Naive thymus-derived CD8-positive, alpha-beta T cell (primary cell): ENCODE measurements around the gene RPL13. TPM values are rescaled to one million over a fixed set of nuclear protein-coding genes. Genes with fewer than 3 reads are reported as not detected.
A peak's percentile ranks its signal among the peaks of the same experiment; 100 is the strongest.
"Not testable (repeated sequence)": the region's sequence is repeated elsewhere in the genome, so short reads cannot be mapped to it uniquely, and the experiment has no call there.

Experiments
- ATAC-seq, 2 donors: fragments of 150-1000 bp; cut with Tn5 transposase in 1 of 2; sonication (Bioruptor Pico), chemical (Tn5 transposase) in 1 of 2; 1 replicate in 1 of 2; 2 replicates in 1 of 2; pipeline ENCODE4 v1.10.0; 2021; ENCODE audit warnings: mild to moderate bottlenecking in 2 of 2, moderate library complexity in 2 of 2
- POLR2A ChIA-PET: fragments of 350-600 bp; sonication (Branson Sonifier 250); formaldehyde crosslinking; loops from one replicate; lab custom pipeline; 2021; ENCODE audit warnings: antibody characterized with exemption; lab: Charles Lee
- DNase-seq, 10 donors: peaks; one replicate each; pipeline versions ENCODE4 v3.0.0 to v3.0.0-alpha.2; 2020 to 2022
- H3K27ac Mint-ChIP-seq, 10 donors: one replicate each; pipeline ENCODE4 v1.8.0; 2020 to 2022; ENCODE audit warnings: mild to moderate bottlenecking in 10 of 10, mixed read lengths in 10 of 10, moderate library complexity in 4 of 10, inconsistent platforms in 1 of 10
- H3K27me3 Mint-ChIP-seq, 5 donors: one replicate each; pipeline ENCODE4 v1.8.0; 2021 to 2022; ENCODE audit warnings: mixed read lengths in 5 of 5
- H3K36me3 Mint-ChIP-seq, 3 donors: one replicate each; pipeline ENCODE4 v1.8.0; 2020 to 2022; ENCODE audit warnings: mixed read lengths in 3 of 3, mild to moderate bottlenecking in 2 of 3, inconsistent platforms in 1 of 3
- H3K4me1 Mint-ChIP-seq, 4 donors: one replicate each; pipeline ENCODE4 v1.8.0; 2021 to 2022; ENCODE audit warnings: mixed read lengths in 4 of 4
- H3K4me3 Mint-ChIP-seq, 10 donors: one replicate each; pipeline ENCODE4 v1.8.0; 2020 to 2022; ENCODE audit warnings: mild to moderate bottlenecking in 10 of 10, mixed read lengths in 10 of 10, moderate library complexity in 6 of 10, inconsistent platforms in 1 of 10
- H3K9me3 Mint-ChIP-seq, 9 donors: one replicate each; pipeline ENCODE4 v1.8.0; 2020 to 2022; ENCODE audit warnings: mixed read lengths in 9 of 9, mild to moderate bottlenecking in 3 of 9, inconsistent platforms in 1 of 9, moderate library complexity in 1 of 9
- polyA plus RNA-seq, 3 donors: library from polyadenylated mRNA; unstranded; fragments of 300-500 nt; fragmentation: Illumina TruSeq; gene quantifications; one replicate each; pipeline ENCODE4 v1.2.3, GENCODE V29; 2021
- total RNA-seq, 8 experiments: library from RNA in 2 of 8; stranded (reverse) in 2 of 8; gene quantifications; one replicate each; pipeline ENCODE4 v1.2.3 and lab custom pipeline; 2021 to 2026

Gene RPL13
- total and polyA plus RNA-seq, 5 experiments from 2014 or later: 5,034 to 7,902 (median 5,103) TPM

DNA sequence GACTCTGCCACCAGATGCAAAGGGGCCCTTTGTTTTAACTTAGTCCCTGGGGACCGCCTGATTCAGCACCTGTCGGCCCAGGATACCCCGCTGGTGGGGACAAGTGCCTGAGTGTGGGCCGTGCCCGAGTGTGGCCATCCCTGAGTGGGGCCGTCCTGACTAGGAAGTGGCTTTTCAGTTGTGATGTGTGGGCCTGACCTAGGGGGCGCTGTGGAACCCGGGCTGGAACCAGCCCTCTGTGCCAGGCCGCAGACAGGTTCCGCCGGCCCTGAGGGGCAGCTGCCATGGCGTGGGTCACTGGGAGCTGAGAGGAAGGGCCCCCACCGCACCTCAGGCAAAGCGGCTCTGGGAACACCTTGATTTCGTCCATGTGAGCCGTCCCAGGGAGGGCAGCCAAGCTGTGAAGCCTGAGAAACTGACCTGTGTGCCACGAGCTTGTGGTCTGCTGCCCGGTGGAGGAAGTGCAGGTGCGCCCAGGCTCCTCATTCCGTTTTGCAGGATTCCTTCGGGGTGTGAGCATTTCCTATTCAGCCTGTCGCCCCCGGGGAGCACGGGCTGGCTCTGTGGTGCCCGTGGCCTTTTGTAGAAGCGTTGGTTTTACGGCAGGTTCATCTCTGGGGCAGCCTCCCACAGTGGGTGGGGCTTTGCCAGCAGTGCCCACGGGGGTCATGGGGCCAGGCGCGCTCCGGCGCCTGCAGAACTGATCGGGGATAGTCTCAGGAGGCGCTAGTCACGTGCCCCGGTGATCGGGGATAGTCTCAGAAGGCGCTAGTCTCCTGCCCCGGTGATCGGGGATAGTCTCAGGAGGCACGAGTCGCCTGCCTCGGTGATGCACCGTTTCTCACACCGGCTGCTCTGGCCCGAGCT, 5.3 kb downstream of the RPL13 start:
- Mint-ChIP-seq H3K4me3 (peak overlapping the region; percentile 61 to 84 (median 70)), H3K4me1 (peaks cover 26 to 52% (median 51%) of the 10 kb centered on the region in 4 donors), H3K27ac (peak overlapping the region in 7 of 10 donors; percentile 18 to 72 (median 55)), H3K9me3 (no peaks in the 10 kb centered on the region), H3K36me3 (peaks cover 0 to 39% (median 15%) of the 10 kb centered on the region in 3 donors), H3K27me3 (peaks cover 0 to 2% (median 0%) of the 10 kb centered on the region in 5 donors)
- ATAC-seq (peak; percentile 65 to 68), DNase-seq (peak in 6 of 10 donors; percentile 18 to 43 (median 37))
- POLR2A ChIA-PET: interaction anchor here (0.5 to 2.7 kb wide), 7 partner anchors 10 to 251 kb away, joined by 3 to 9 read pairs (median 4); partner anchors contain the start of genes CPNE7 and SPG7

DNA sequence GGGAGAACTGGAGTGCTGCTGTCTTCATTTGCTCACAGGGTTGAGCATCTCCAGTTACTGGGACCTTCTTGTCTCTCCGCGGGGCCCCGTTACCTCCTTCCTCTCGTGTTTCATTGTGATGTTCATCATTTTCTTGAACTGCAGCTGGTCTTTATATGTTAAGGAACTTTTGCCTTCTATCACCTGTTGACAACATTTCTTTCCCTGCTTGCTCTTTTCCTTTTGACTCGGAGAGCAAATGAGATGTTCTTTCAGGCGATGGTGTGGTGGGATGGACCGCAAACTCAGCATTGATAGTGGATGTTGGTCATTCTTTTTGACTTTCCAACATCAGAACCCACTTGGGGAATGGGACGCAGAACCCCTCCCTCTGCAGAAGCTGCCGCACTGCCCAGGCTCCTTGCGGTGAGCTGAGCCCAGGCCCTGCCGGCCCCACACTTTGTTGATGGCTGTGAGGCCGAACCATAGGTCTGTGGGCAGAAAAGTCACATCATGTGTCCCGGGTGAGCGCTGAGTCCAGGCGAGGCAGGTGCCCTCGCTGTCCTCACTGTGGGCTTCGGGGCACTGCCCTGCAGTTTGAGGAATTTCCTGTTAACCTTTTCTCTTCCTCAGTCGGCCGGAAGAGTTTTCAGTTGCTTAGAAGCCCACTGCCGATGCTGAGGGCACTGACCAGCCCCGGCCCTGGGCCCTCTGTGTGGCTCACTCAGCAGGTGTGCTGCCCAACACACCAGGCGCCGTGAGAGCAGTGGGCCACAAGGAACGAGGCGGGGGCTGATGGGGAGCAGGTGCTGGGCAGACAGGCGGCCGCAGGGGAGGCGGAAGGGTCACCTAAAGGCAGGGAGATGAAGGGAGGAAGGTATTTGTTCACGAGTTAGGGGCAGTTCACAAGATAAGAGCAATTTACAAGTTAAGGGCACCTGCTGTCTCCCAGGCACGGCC, 7.4 kb downstream of the RPL13 start:
- Mint-ChIP-seq H3K27me3 (peaks cover 0 to 15% (median 2%) of the 10 kb centered on the region in 5 donors), H3K36me3 (peaks cover 0 to 20% (median 3%) of the 10 kb centered on the region in 3 donors), H3K4me1 (peaks cover 22 to 48% (median 45%) of the 10 kb centered on the region in 4 donors), H3K9me3 (no peaks in the 10 kb centered on the region), H3K4me3 (peak overlapping the region in 1 of 10 donors; percentile 22), H3K27ac (no peak overlapping the region)
- DNase-seq: no peak
- ATAC-seq: no peak
- POLR2A ChIA-PET: no interaction called here

DNA sequence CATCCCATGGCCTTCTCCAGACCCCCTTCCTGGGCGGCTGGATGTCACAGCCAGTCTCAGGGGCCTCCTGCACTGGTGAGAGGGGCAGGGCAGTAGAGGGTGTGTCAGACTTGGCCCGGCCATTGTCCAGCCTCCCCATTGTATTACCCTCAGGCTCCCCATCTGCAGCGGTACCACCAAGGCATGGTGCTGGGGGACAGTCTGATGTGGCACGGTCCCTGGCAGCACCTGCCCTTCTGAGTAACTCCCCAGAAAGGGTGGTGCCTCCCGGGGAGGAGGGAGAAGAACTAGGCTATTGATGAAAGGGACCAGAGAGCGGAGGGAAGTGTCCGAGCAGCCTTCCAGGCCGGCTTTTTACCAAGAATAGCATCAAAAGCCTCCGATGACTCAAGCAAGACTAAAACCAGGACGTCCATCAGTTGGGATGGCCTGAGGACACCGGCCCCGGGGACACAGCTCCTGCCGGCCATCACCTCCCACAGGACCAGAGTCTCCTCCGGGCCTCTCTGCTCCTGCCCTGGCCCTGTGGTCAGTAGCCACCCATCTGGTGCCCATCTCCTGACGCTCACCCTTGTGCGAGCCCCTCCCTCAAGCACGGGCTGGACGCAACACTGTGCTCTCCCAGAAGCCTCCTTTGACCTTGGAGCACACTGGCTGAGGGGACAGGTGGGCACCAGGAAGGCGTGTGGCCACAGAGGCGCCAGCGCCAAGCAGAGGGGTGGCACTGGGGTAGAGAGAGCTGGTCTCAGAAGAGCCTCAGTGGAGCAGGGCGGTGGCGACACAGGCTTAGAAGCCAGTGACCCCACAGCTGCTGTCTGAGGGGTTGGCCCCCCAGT, 9.2 kb downstream of the RPL13 start:
- DNase-seq: no peak
- H3K27ac Mint-ChIP-seq: no peak overlapping the region

DNA sequence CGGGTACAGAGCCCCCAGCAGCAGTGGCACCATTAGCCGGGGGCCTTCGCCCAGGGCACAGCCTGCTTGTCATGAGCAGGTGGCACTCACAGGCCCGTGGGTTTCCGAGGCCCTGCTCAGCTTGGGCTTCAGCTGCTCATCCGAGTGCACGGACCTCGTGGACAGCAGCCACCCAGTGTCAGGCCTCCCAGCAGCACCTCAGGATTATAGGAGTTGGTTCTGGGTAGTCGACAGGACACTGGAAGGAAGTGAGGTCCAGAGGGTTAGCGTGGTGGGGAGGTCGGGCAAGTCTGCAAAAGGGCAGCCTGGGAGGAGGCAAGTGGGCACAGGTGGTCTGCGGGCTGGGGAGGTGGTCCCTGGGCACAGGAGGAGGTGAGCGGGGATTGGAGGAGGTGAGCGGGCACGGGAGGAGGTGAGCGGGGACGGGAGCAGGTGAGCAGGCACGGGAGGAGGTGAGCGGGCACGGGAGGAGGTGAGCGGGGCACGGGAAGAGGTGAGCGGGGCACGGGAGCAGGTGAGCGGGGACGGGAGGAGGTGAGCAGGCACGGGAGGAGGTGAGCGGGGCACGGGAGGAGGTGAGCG, 10.0 kb downstream of the RPL13 start:
- POLR2A ChIA-PET: interaction anchor here (0.9 kb wide), 1 partner anchor 9 kb away, joined by 3 read pairs; no protein-coding TSS in a partner anchor
- H3K27me3 Mint-ChIP-seq: peaks cover 0 to 27% (median 9%) of the 10 kb centered on the region in 5 donors
- no peaks in the 10 kb centered on the region for H3K36me3 Mint-ChIP-seq
- no peaks in the 10 kb centered on the region for H3K9me3 Mint-ChIP-seq
- peaks cover 16 to 29% (median 27%) of the 10 kb centered on the region in 4 donors for H3K4me1 Mint-ChIP-seq
- H3K4me3 Mint-ChIP-seq: peak overlapping the region in 1 of 10 donors; percentile 30
- no peak overlapping the region for H3K27ac Mint-ChIP-seq
- DNase-seq (no peak), ATAC-seq (no peak)

More for the DNA sequence above, 9.2 kb downstream of the RPL13 start:
- Mint-ChIP-seq H3K9me3 (no peaks in the 10 kb centered on the region), H3K4me3 (no peak overlapping the region), H3K27me3 (peaks cover 0 to 27% (median 9%) of the 10 kb centered on the region in 5 donors), H3K4me1 (peaks cover 21 to 36% (median 33%) of the 10 kb centered on the region in 4 donors), H3K36me3 (peaks cover 0 to 3% (median 0%) of the 10 kb centered on the region in 3 donors)
- no peak for ATAC-seq
- POLR2A ChIA-PET: interaction anchor here (0.9 to 1.1 kb wide), 2 partner anchors 8 to 20 kb away, joined by 3 read pairs; no protein-coding TSS in a partner anchor

DNA sequence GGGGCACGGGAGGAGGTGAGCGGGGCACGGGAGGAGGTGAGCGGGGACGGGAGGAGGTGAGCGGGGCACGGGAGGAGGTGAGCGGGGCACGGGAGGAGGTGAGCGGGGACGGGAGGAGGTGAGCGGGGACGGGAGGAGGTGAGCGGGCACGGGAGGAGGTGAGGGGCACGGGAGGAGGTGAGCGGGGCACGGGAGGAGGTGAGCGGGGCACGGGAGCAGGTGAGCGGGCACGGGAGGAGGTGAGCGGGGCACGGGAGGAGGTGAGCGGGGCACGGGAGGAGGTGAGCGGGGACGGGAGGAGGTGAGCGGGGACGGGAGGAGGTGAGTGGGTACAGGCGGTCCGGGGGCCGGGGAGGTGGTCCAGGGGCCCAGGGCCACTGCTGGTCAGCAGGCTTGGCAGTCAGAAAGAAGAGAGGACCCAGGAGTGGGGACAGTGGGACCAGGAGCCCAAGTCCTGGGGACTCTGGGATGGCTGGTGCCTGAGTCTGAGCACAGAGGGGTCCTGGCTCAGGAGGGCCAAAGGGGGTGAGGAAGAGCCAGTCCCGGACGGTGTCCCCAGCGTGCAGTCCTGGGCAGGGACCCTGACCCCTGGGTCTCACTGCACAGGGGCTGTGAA, 10.6 kb downstream of the RPL13 start:
- H3K27me3 Mint-ChIP-seq: peaks cover 0 to 27% (median 9%) of the 10 kb centered on the region in 5 donors
- DNase-seq, H3K4me3 Mint-ChIP-seq, H3K36me3 Mint-ChIP-seq, H3K9me3 Mint-ChIP-seq, ATAC-seq, H3K27ac Mint-ChIP-seq, POLR2A ChIA-PET: not testable (repeated sequence)
- peaks cover 11 to 22% (median 21%) of the 10 kb centered on the region in 4 donors for H3K4me1 Mint-ChIP-seq

DNA sequence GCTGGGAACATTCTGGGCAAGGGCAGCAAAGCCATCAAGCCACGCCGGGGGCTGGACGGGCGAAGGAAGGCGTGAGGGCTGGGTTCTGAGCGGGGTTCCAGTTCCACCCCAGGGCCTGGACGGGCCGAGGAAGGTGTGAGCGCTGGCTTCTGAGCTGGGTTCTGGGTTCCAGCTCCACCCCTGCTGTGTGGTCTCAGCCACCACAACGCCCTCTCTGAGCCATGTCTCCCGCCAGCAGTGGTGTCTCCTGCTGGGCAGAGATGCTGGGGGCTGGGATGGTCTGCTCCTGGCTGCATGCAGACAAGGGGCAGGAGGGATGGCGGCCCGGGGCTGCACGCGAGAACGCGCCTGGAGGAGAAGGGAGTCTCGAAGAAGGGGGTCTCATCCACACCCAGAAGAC, 11.2 kb downstream of the RPL13 start:
- no peak for DNase-seq
- H3K27me3 Mint-ChIP-seq: peaks cover 0 to 27% (median 9%) of the 10 kb centered on the region in 5 donors
- ATAC-seq: no peak
- peak overlapping the region in 3 of 10 donors; percentile 10 to 66 (median 36) for H3K4me3 Mint-ChIP-seq
- peaks cover 11 to 18% (median 17%) of the 10 kb centered on the region in 4 donors for H3K4me1 Mint-ChIP-seq
- no peaks in the 10 kb centered on the region for H3K36me3 Mint-ChIP-seq
- no peak overlapping the region for H3K27ac Mint-ChIP-seq
- POLR2A ChIA-PET: no interaction called here
- no peaks in the 10 kb centered on the region for H3K9me3 Mint-ChIP-seq

DNA sequence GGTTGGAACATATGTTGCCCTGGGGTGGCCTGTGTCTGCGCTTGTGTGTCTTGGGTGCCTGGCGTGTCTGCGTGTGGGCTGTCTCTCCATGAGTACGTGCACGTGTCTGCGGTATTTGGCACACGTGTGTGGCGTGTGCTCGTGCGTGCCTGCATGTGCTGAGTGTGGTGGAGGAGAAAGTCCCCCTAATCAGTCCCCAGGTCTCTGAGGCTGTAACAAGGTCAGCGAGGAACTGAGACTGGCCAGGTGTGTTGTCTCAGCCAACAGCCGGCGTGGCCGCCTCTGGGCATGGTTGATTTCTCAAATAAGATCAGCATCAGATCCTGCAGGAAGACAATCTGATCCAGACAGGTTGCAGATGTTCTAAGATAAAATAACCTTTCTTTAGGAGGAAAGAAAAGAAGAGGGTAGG, 11.6 kb downstream of the RPL13 start:
- Mint-ChIP-seq H3K4me3 (peak overlapping the region in 4 of 10 donors; percentile 33 to 41 (median 36)), H3K27me3 (peaks cover 0 to 27% (median 9%) of the 10 kb centered on the region in 5 donors), H3K9me3 (no peaks in the 10 kb centered on the region), H3K27ac (peak overlapping the region in 5 of 10 donors; percentile 35 to 75 (median 68)), H3K4me1 (peaks cover 11 to 18% (median 17%) of the 10 kb centered on the region in 4 donors), H3K36me3 (no peaks in the 10 kb centered on the region)
- POLR2A ChIA-PET: no interaction called here
- ATAC-seq (peak in 1 of 2 donors; percentile 19), DNase-seq (no peak)

DNA sequence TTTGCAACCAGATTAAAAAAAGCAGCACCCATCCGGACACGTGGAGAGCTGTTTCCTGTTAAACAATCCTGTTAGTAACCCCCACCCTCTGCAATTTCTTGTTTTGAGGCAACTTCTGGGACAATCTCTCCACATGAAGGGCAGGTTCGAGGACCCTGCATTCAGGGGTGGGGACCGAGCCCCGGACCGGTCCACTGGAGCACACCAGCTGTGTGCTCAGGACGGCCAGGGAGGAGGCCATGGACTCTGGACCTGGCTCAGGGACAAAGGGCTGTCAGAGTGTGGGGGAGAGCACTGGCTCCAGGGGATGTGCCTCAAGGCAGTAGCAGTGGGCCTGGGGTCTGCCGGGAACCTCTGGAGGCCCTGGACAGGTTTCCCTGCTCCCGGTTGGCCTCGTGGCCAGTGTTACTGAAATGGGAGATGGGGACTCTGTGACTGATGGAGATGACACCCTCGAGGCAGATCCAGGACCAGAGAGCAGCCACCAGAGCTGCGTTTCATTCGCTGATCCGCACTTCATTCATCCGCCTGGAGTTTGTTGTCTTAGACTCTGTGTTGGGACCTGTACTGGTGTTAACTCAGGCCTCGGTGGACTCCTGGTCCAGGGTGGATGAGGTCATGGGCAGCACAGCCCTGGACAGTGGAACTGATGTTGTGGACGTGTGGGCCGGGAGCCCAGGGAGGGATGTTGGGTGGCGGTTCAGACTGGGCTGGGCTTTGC, 12.2 kb downstream of the RPL13 start:
- Mint-ChIP-seq H3K36me3 (no peaks in the 10 kb centered on the region), H3K27ac (peak overlapping the region in 3 of 10 donors; percentile 35 to 75 (median 74)), H3K9me3 (no peaks in the 10 kb centered on the region), H3K4me1 (peaks cover 9 to 18% (median 16%) of the 10 kb centered on the region in 4 donors), H3K27me3 (peaks cover 1 to 27% (median 9%) of the 10 kb centered on the region in 5 donors), H3K4me3 (peak overlapping the region in 7 of 10 donors; percentile 9 to 65 (median 40))
- ATAC-seq: no peak
- no peak for DNase-seq
- POLR2A ChIA-PET: interaction anchor here (0.6 kb wide), 1 partner anchor 247 kb away, joined by 3 read pairs; no protein-coding TSS in a partner anchor

DNA sequence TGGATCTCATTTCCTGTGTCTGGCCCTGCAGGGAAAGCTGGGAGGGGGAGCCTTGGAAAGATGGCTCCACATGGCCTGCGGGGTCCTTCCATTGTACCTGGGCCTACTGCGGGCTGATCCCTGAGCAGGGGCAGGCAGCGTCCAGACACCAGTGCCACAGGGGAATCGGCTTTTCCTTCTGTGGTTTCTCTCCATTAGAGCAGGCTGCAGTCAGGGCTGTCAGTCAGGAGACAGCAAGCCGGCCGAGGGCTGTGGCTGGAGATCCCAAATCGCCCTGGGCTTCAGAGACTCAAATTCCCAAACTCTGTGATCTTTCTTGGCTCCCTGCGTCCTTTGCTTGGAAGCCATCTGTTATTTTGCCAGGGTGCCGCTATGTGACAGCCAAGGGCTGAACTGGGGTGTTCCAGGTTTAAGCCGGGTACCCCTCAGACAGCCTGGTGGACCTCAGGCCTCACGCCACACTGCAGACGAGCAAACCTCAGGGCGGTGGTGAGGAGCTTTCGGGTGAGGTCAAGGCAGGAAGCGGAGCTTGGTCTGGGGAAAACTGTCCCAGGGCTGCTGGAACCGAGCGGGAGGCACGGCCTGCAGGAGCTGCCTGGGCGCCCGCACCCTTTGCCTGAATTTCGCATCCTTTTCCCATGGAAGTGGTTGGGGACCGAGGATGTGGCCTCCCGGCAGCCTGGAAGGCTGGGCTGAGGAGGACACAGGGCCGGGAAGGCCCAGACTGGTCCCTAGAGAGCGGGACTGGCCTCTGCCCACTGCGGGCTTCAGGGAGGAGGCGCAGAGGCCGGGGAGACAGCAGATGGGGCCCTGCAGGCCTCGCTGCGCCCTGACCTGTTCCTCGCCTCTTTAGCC, 13.6 kb downstream of the RPL13 start:
- POLR2A ChIA-PET: no interaction called here
- DNase-seq (no peak), ATAC-seq (no peak)
- Mint-ChIP-seq H3K27me3 (peaks cover 3 to 27% (median 9%) of the 10 kb centered on the region in 5 donors), H3K4me3 (peak overlapping the region in 7 of 10 donors; percentile 19 to 71 (median 58)), H3K9me3 (no peaks in the 10 kb centered on the region), H3K4me1 (peaks cover 9 to 18% (median 14%) of the 10 kb centered on the region in 4 donors), H3K36me3 (no peaks in the 10 kb centered on the region), H3K27ac (peak overlapping the region in 1 of 10 donors; percentile 5)
